SK-N-SH (cell line): ENCODE measurements around the gene SETX.

ENCODE experiments used
- EP300 ChIP-seq, 2 experiments: IDR thresholded peaks; 2 replicates each; pipeline versions ENCODE4 v1.4.0 to v1.6.1; 2012; ENCODE audit warnings: borderline replicate concordance in 1 of 2, low read depth in 1 of 2, low read length in 1 of 2
- GABPA ChIP-seq: IDR thresholded peaks from 2 replicates; pipeline ENCODE4 v1.4.0; 2012; ENCODE audit warnings: low read depth, mild to moderate bottlenecking
- GATA2 ChIP-seq: sonication (generic); formaldehyde crosslinking; IDR thresholded peaks from 2 replicates; pipeline ENCODE4 v1.5.0; 2020; ENCODE audit warnings: mild to moderate bottlenecking, missing genetic modification reagents
- MXI1 ChIP-seq: IDR thresholded peaks from 2 replicates; pipeline ENCODE4 v1.6.1; 2012; ENCODE audit warnings: mild to moderate bottlenecking, low read depth, low read length, improper control_type of control experiment
- PBX3 ChIP-seq: IDR thresholded peaks from 2 replicates; pipeline ENCODE4; 2012
- POLR2AphosphoS5 ChIP-seq: IDR thresholded peaks from 2 replicates; pipeline ENCODE4 v1.6.1; 2012; ENCODE audit warnings: low read depth, low read length
- SMC3 ChIP-seq: IDR thresholded peaks from 2 replicates; pipeline ENCODE4 v1.6.1; 2012; ENCODE audit warnings: low read depth, low read length, improper control_type of control experiment
- TF ChIP-seq, protein P1 (sequence below): fragments of 200-600 bp; sonication (generic); IDR thresholded peaks from 2 replicates; pipeline ENCODE4 v1.6.1; 2017; ENCODE audit warnings: antibody characterized with exemption, mild to moderate bottlenecking, moderate library complexity

GRCh38 chr9:132288966-132289365 is 65.8 kb downstream of the SETX start:
- TF ChIP-seq, protein P1, sequence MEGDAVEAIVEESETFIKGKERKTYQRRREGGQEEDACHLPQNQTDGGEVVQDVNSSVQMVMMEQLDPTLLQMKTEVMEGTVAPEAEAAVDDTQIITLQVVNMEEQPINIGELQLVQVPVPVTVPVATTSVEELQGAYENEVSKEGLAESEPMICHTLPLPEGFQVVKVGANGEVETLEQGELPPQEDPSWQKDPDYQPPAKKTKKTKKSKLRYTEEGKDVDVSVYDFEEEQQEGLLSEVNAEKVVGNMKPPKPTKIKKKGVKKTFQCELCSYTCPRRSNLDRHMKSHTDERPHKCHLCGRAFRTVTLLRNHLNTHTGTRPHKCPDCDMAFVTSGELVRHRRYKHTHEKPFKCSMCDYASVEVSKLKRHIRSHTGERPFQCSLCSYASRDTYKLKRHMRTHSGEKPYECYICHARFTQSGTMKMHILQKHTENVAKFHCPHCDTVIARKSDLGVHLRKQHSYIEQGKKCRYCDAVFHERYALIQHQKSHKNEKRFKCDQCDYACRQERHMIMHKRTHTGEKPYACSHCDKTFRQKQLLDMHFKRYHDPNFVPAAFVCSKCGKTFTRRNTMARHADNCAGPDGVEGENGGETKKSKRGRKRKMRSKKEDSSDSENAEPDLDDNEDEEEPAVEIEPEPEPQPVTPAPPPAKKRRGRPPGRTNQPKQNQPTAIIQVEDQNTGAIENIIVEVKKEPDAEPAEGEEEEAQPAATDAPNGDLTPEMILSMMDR, result no peak
- no peak for TF ChIP-seq PBX3
- no peak for TF ChIP-seq EP300 (IDR thresholded peaks at IDR 0.05; ENCODE audit: borderline replicate concordance in 1 of 2, low read depth in 1 of 2, low read length in 1 of 2)
- no peak for TF ChIP-seq POLR2AphosphoS5
- no peak for TF ChIP-seq GATA2 (CRISPR knock-in tag)
- TF ChIP-seq MXI1, result no peak
- no peak for TF ChIP-seq SMC3
- no peak for TF ChIP-seq GABPA
